ENCODE results near the gene EIF4EBP2.

EIF4EBP2 gene

GRCh38 chr10:70465832-70466231 is 61.9 kb downstream of the EIF4EBP2 start:
- TF ChIP-seq CTCF (IDR thresholded peaks at IDR 0.05; ENCODE audit: insufficient read depth, low read length, missing control alignments) = no peak
- POLR2A ChIA-PET = no interaction called here
- H3K4me3 ChIP-seq (ENCODE audit: low read depth, low read length) = no peak overlapping the region
- CTCF ChIA-PET = interaction anchor here (1.3 to 10.0 kb wide), 2 partner anchors 75 to 294 kb away, joined by 3 to 180 read pairs; no protein-coding TSS in a partner anchor
- no peak for DNase-seq (ENCODE audit: low read depth, low spot score)

- no peak overlapping the region for H3K4me3 ChIP-seq (ENCODE audit: low read depth, low read length)
- ChIA-PET POLR2A (no interaction called here), CTCF (interaction anchor here (1.3 to 10.0 kb wide), 2 partner anchors 74 to 292 kb away, joined by 3 to 180 read pairs; no protein-coding TSS in a partner anchor)
- no peak for DNase-seq (ENCODE audit: low read depth, low spot score)
- no peak for TF ChIP-seq CTCF (IDR thresholded peaks at IDR 0.05; ENCODE audit: insufficient read depth, low read length, missing control alignments)
These were observed 63.0 kb downstream of the EIF4EBP2 start for GRCh38 chr10:70466951-70467350.

- TF ChIP-seq CTCF (IDR thresholded peaks at IDR 0.05; ENCODE audit: insufficient read depth, low read length, missing control alignments) = no peak
- DNase-seq (ENCODE audit: low read depth, low spot score) = no peak
- ChIA-PET CTCF (interaction anchor here (4.3 kb wide), 1 partner anchor 11 kb away, joined by 23 read pairs; no protein-coding TSS in a partner anchor), POLR2A (no interaction called here)
- H3K4me3 ChIP-seq (ENCODE audit: low read depth, low read length) = no peak overlapping the region
These were observed 69.0 kb downstream of the EIF4EBP2 start for GRCh38 chr10:70472799-70473454.

- no peak for DNase-seq (ENCODE audit: low read depth, low spot score)
- no peak for TF ChIP-seq CTCF (IDR thresholded peaks at IDR 0.05; ENCODE audit: insufficient read depth, low read length, missing control alignments)
- POLR2A ChIA-PET = no interaction called here
- no peak overlapping the region for H3K4me3 ChIP-seq (ENCODE audit: low read depth, low read length)
- CTCF ChIA-PET = interaction anchor here (4.3 kb wide), 1 partner anchor 13 kb away, joined by 23 read pairs; no protein-coding TSS in a partner anchor
These were observed 70.8 kb downstream of the EIF4EBP2 start for GRCh38 chr10:70474780-70475179.

GRCh38 chr10:70475661-70476060 is 71.7 kb downstream of the EIF4EBP2 start:
- ChIA-PET POLR2A (no interaction called here), CTCF (interaction anchor here (1.0 to 1.1 kb wide), 2 partner anchors 11 to 14 kb away, joined by 3 to 5 read pairs; no protein-coding TSS in a partner anchor)
- no peak overlapping the region for H3K4me3 ChIP-seq (ENCODE audit: low read depth, low read length)
- TF ChIP-seq CTCF (IDR thresholded peaks at IDR 0.05; ENCODE audit: insufficient read depth, low read length, missing control alignments) = no peak
- no peak for DNase-seq (ENCODE audit: low read depth, low spot score)

GRCh38 chr10:70476249-70477035 is 72.5 kb downstream of the EIF4EBP2 start:
- no peak for TF ChIP-seq CTCF (IDR thresholded peaks at IDR 0.05; ENCODE audit: insufficient read depth, low read length, missing control alignments)
- CTCF ChIA-PET = interaction anchor here (1.0 to 2.0 kb wide), 4 partner anchors 12 to 17 kb away, joined by 3 to 5 read pairs (median 4); no protein-coding TSS in a partner anchor
- DNase-seq (ENCODE audit: low read depth, low spot score) = no peak
- POLR2A ChIA-PET = no interaction called here
- no peak overlapping the region for H3K4me3 ChIP-seq (ENCODE audit: low read depth, low read length)

Measured in AG04449 (cell line).